ENCODE measurements around the gene GPHN.
"Not testable (repeated sequence)": the region's sequence is repeated elsewhere in the genome, so short reads cannot be mapped to it uniquely, and the experiment has no call there.

GPHN gene

DNA sequence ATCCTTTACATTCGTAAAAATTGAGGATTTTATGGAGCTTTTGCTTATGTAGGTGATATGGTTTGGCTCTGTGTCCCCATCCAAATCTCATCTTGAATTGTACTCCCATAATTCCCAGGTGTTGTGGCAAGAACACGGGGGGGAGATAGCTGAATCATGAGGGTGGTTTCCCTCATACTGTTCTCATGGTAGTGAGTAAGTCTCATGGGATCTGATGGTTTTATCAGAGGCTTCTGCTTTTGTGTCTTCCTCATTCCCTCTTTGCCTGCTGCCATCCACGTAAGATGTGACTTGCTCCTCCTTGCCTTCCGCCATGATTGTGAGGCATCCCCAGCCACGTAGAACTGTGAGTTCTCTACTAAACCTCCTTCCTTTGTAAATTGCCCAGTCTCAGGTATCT, 5.1 kb upstream of the GPHN start:
- not testable (repeated sequence) for DNase-seq (ENCODE audit: low read depth in 2 of 2)

- DNase-seq (ENCODE audit: low read depth in 2 of 2) = no peak
These were observed 4.4 kb upstream of the GPHN start for GRCh38 chr14:66503532-66503931.

GRCh38 chr14:66507181-66507721, 696 bp upstream of the GPHN start:
- DNase-seq (ENCODE audit: low read depth in 2 of 2) = no peak

GRCh38 chr14:66508547-66508845, 549 bp downstream of the GPHN start:
- DNase-seq (ENCODE audit: low read depth in 2 of 2) = no peak

DNA sequence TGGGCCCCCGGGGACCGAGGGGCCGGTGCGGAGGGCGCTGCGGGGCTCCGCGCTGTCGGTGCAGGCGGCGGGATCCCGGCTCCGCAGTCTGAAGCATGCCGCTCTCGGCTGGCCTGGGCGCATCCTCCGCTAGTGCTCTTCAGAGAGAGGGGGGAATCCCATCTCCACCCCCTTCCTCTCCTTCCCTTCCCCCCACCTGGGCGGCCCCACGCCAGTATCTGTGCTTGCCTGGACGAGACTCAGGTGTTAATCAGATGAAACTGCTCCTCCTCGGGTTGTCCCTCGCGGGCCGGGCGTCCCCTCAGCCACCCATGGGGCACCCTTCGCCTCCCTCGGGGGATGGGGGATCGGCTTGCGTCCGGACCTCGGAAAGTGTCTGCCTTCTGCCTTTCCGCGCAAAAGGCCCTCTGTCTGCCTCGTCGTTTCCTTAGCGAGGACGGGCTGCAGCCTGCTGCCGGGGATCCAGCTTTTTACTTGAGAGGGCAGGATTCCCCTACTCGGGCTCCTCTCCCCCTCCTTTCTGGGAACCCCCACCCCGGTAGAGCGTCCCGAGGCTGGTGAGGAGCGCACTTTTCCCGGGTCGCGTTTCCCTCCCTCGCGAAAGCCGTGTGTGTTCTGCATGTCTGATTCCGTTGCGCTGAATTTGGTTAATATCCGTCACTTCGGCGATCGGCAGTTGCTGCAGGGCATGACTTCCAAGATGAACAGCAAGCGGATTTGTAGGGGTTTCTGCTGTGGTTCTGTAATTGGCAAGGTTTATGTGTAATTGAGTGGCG, 1.1 kb downstream of the GPHN start:
- DNase-seq (ENCODE audit: low read depth in 2 of 2) = peak in 1 of 2 experiments; percentile 43

DNA sequence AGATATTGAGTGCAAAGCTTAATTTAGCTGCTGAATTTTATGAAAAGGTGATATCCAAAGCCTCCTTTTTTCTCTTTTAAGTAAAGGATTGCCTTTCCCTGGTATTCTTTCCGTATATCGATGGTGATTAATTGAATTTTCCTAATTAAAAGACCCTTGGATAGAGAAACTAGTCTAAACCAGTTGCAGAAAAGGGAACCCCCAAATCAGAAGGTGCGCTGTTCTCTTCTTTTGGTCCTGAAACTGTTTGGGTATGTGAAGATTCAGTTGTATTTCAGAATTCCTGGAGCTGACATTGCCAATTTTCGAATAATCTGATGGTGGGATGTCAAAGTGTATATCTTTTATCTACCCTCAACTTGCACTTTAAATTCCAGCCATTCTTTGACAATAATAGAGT, 1.9 kb downstream of the GPHN start:
- DNase-seq (ENCODE audit: low read depth in 2 of 2) = no peak

DNA sequence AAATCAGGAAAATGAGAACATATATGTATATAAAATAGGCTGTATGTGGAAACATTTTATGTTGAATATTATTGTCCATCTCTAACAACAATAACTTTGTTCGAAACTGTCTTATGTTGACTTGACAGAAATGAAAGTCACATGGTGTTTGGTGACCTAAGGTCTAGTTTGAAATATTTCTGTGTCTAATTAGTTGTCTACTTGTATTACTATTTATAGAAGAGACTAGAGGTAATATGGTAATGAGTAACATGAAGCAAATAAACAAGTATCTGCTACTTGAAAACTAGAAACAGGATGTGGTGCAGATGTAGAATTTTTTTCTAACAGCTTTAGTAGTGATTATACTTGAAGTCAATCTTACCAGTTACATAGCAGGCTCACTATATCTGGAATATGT, 3.9 kb downstream of the GPHN start:
- no peak for DNase-seq (ENCODE audit: low read depth in 2 of 2)

GRCh38 chr14:66514213-66514612, 6.3 kb downstream of the GPHN start:
- DNase-seq (ENCODE audit: low read depth in 2 of 2) = no peak

DNA sequence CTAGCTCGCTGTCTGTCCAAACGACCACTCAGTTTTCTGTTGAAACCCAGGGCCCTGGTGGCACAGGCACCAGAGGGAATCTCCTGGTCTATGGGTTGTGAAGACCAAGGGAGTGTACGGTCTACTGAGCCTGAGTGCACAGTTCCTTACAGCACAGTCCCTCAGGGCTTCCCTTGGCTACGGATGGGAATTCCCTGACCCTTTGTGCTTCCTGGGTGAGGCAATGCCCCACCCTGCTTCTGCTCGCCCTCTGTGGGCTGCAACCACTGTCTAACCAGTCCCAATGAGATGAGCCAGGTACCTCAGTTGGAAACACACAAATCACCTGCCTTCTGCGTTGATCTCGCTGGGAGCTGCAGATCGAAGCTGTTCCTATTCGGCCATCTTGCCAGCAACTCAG, 22.6 kb downstream of the GPHN start:
- no peak for DNase-seq (ENCODE audit: low read depth in 2 of 2)

- DNase-seq (ENCODE audit: low read depth in 2 of 2) = no peak
These were observed 31.1 kb downstream of the GPHN start for GRCh38 chr14:66539034-66539433.

DNA sequence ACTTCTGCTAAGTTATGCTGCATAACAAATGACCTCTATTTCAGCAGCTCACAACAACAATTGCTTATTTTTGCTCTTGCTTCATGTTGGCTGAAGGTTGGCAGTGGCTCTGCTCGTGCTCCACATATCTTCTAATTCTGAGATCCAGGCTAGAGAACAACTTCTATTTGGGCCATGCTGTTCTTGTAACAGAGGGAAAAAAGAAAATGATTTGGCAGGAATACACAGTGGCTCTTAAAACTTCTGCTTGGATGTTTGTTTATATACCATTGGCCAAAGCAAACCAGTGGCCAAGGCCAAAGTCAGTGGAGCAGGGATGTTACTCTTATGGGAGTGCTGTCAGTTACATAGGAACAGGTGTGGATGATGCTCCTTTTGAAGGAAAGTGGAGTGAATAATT, 32.1 kb downstream of the GPHN start:
- no peak for DNase-seq (ENCODE audit: low read depth in 2 of 2)

DNA sequence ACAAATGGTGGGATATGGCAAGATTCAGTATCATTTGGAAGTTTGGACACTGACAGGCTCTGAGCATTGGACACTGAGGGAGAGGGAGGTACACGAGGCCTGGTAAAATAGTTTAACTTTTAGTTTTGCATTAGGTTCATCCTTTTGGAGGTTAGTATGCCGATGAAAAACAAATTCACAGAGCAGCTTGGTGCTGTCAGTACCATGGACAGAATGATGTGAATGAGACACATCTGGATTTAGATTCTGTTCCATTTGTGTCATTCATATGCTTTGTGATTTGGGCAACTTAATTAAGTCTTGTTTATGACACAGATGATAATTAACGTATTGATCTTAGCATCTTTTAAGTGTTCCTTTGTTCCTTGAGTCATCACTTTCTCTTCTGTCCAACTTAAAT, 33.7 kb downstream of the GPHN start:
- no peak for DNase-seq (ENCODE audit: low read depth in 2 of 2)

GRCh38 chr14:66543996-66544395, 36.0 kb downstream of the GPHN start:
- no peak for DNase-seq (ENCODE audit: low read depth in 2 of 2)

GRCh38 chr14:66545191-66545590, 37.2 kb downstream of the GPHN start:
- not testable (repeated sequence) for DNase-seq (ENCODE audit: low read depth in 2 of 2)

- not testable (repeated sequence) for DNase-seq (ENCODE audit: low read depth in 2 of 2)
These were observed 37.8 kb downstream of the GPHN start for GRCh38 chr14:66545751-66546150.

DNA sequence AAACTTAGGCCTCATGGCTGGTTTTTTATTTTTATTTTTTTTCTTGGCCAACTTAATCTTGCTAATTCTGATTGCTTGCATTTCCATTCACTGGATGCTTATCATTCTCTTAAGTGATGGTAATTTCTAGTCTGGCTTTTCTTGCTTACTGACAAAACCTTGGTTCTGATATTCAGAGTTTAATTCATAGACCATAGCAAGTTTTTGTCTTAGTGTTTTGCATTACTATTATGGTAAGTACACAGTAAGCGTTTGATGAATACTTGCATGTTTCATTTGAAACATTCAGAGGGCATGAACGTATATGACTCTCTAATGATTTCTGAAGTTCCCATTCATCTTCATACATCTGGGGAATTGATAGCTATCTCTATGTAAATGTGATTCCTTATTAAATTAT, 55.8 kb downstream of the GPHN start:
- DNase-seq (ENCODE audit: low read depth in 2 of 2) = no peak

DNA sequence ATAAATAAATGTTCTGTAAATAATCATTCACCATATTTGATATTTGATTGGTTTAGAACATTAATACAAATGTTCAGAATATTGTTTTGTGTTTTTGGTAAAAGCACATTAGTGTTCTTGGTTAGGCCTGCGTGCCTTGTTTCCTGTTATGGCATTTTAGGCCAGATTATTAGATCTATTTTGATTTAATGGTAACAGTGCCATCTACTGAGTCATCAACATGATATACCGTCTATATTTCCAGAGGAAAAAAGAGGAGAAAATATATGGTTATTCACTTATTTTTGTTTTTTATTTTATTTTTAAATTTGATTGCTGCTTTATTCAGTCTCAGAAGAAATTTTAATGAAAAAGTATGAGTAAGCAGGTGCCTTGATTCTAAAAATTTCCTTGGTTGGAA, 60.3 kb downstream of the GPHN start:
- no peak for DNase-seq (ENCODE audit: low read depth in 2 of 2)

DNA sequence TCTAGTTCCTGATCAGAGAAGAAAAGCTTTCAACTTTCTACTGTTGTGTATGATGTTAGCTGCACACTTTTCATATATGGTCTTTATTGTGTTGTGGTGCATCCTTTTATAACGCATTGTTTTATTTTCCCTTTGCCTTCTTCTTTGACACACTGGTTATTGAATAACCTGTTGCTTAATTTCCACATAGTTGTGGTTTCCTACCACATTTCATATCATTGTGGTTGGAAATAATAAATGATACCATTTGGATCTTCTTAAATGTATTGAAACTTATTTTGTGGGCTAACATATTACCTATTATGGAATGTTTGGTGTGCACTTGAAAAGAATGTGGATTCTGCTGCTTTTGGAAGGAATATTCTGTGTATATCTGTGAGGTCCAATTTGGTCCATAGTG, 64.9 kb downstream of the GPHN start:
- no peak for DNase-seq (ENCODE audit: low read depth in 2 of 2)

- DNase-seq (ENCODE audit: low read depth in 2 of 2) = no peak
These were observed 67.1 kb downstream of the GPHN start for GRCh38 chr14:66575014-66575413.

- DNase-seq (ENCODE audit: low read depth in 2 of 2) = no peak
These were observed 68.0 kb downstream of the GPHN start for GRCh38 chr14:66575939-66576338.

DNA sequence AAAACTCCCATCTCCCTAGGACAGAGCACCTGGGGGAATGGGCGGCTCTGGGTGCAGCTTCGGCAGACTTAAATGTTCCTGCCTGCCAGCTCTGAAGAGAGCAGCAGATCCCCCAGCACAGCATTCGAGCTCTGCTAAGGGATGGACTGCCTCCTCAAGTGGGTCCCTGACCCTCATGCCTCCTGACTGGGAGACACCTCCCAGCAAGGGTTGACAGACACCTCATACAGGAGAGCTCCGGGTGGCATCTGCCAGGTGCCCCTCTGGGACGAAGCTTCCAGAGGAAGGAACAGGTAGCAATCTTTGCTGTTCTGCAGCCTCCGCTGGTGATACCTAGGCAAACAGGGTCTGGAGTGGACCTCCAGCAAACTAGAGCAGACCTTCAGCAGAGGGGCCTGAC, 79.8 kb downstream of the GPHN start:
- not testable (repeated sequence) for DNase-seq (ENCODE audit: low read depth in 2 of 2)

- DNase-seq (ENCODE audit: low read depth in 2 of 2) = no peak
These were observed 87.4 kb downstream of the GPHN start for GRCh38 chr14:66595394-66595793.

GRCh38 chr14:66596241-66596985, 88.5 kb downstream of the GPHN start:
- DNase-seq (ENCODE audit: low read depth in 2 of 2) = no peak

Measured in stimulated activated CD4-positive, alpha-beta T cell treated with anti-CD3 and anti-CD28 coated beads, Interleukin-12 subunit alpha, Interleukin-12 subunit beta, amount 100 ng/mL, for 24 hours (primary cell).